ENCODE results near the gene RHOBTB1.

The RHOBTB1 gene

GRCh38 chr10:60964257-60965235 lies 20.6 kb upstream of the RHOBTB1 start:
- H3K4me1 ChIP-seq (ENCODE audit: control insufficient read depth in 1 of 2, insufficient read depth in 2 of 2, low read length in 2 of 2) = no peaks in the 10 kb centered on the region
- H3K18ac ChIP-seq (ENCODE audit: low read length) = no peak overlapping the region
- no peak overlapping the region for H3K27ac ChIP-seq (ENCODE audit: low read depth, low read length)
- H3K79me1 ChIP-seq (ENCODE audit: low read length) = peaks cover 2% of the 10 kb centered on the region
- no peak overlapping the region for H3K23ac ChIP-seq (ENCODE audit: low read length)
- no peaks in the 10 kb centered on the region for H3K9me3 ChIP-seq (ENCODE audit: insufficient read depth, low read depth, low read length)
- H3K27me3 ChIP-seq (ENCODE audit: insufficient read depth, low read length) = no peaks in the 10 kb centered on the region
- no peak overlapping the region for H3K4me3 ChIP-seq (ENCODE audit: low read depth, low read length)
- H2AFZ ChIP-seq (ENCODE audit: insufficient read depth, low read length, poor library complexity) = no peak overlapping the region
- no peak overlapping the region for H2BK120ac ChIP-seq (ENCODE audit: insufficient read depth, low read length, poor library complexity)
- H2BK5ac ChIP-seq (ENCODE audit: low read depth, low read length, poor library complexity) = no peak overlapping the region
- peak; percentile 63 to 98 for DNase-seq
- no peak overlapping the region for H2AK5ac ChIP-seq (ENCODE audit: low read length)
- no CpG with 5 or more reads among the region's 5 CpGs for WGBS (ENCODE audit: extremely low coverage, insufficient coverage, insufficient read length)
- H4K8ac ChIP-seq (ENCODE audit: low read depth, low read length) = no peak overlapping the region
- H3K9ac ChIP-seq (ENCODE audit: low read length) = no peak overlapping the region
- no peak overlapping the region for H2BK12ac ChIP-seq (ENCODE audit: low read length)
- H3K36me3 ChIP-seq (ENCODE audit: control insufficient read depth in 1 of 2, insufficient read depth in 2 of 2, low read length in 2 of 2) = no peaks in the 10 kb centered on the region
- no peak overlapping the region for H4K91ac ChIP-seq (ENCODE audit: low read depth, low read length)
- H3K14ac ChIP-seq (ENCODE audit: low read length) = no peak overlapping the region
- no peaks in the 10 kb centered on the region for H3K79me2 ChIP-seq (ENCODE audit: control insufficient read depth, insufficient read depth, low read length, poor library complexity)
- no peak overlapping the region for H3K4me2 ChIP-seq (ENCODE audit: low read length)
- no peak overlapping the region for H4K12ac ChIP-seq (ENCODE audit: low read depth, low read length)
- H3K4ac ChIP-seq (ENCODE audit: low read depth, low read length) = no peak overlapping the region

- Histone ChIP-seq H3K18ac (ENCODE audit: low read length) (no peak overlapping the region), H3K4ac (ENCODE audit: low read depth, low read length) (no peak overlapping the region), H2BK5ac (ENCODE audit: low read depth, low read length, poor library complexity) (no peak overlapping the region), H2BK12ac (ENCODE audit: low read length) (no peak overlapping the region), H3K23ac (ENCODE audit: low read length) (no peak overlapping the region), H3K27me3 (ENCODE audit: insufficient read depth, low read length) (no peaks in the 10 kb centered on the region), H3K4me1 (ENCODE audit: control insufficient read depth in 1 of 2, insufficient read depth in 2 of 2, low read length in 2 of 2) (no peaks in the 10 kb centered on the region), H4K91ac (ENCODE audit: low read depth, low read length) (no peak overlapping the region), H2AFZ (ENCODE audit: insufficient read depth, low read length, poor library complexity) (no peak overlapping the region), H3K79me1 (ENCODE audit: low read length) (peaks cover 2% of the 10 kb centered on the region), H3K4me2 (ENCODE audit: low read length) (no peak overlapping the region), H3K4me3 (ENCODE audit: low read depth, low read length) (no peak overlapping the region), H2BK120ac (ENCODE audit: insufficient read depth, low read length, poor library complexity) (no peak overlapping the region), H3K9ac (ENCODE audit: low read length) (no peak overlapping the region), H3K9me3 (ENCODE audit: insufficient read depth, low read depth, low read length) (no peaks in the 10 kb centered on the region), H3K27ac (ENCODE audit: low read depth, low read length) (peak overlapping the region; percentile 66), H4K8ac (ENCODE audit: low read depth, low read length) (no peak overlapping the region), H4K12ac (ENCODE audit: low read depth, low read length) (no peak overlapping the region), H3K14ac (ENCODE audit: low read length) (no peak overlapping the region), H3K36me3 (ENCODE audit: control insufficient read depth in 1 of 2, insufficient read depth in 2 of 2, low read length in 2 of 2) (no peaks in the 10 kb centered on the region), H2AK5ac (ENCODE audit: low read length) (no peak overlapping the region), H3K79me2 (ENCODE audit: control insufficient read depth, insufficient read depth, low read length, poor library complexity) (no peaks in the 10 kb centered on the region)
- no CpG with 5 or more reads among the region's 4 CpGs for WGBS (ENCODE audit: extremely low coverage, insufficient coverage, insufficient read length)
- DNase-seq = peak; percentile 2 to 78
Observed at GRCh38 chr10:60963441-60964256, 19.7 kb upstream of the RHOBTB1 start.

- no CpG with 5 or more reads among the region's 3 CpGs for WGBS (ENCODE audit: extremely low coverage, insufficient coverage, insufficient read length)
- Histone ChIP-seq H3K9me3 (ENCODE audit: insufficient read depth, low read depth, low read length) (no peaks in the 10 kb centered on the region), H4K91ac (ENCODE audit: low read depth, low read length) (no peak overlapping the region), H2AFZ (ENCODE audit: insufficient read depth, low read length, poor library complexity) (no peak overlapping the region), H2AK5ac (ENCODE audit: low read length) (no peak overlapping the region), H3K4me3 (ENCODE audit: low read depth, low read length) (no peak overlapping the region), H2BK5ac (ENCODE audit: low read depth, low read length, poor library complexity) (no peak overlapping the region), H3K79me1 (ENCODE audit: low read length) (peaks cover 2% of the 10 kb centered on the region), H3K4me1 (ENCODE audit: control insufficient read depth in 1 of 2, insufficient read depth in 2 of 2, low read length in 2 of 2) (no peaks in the 10 kb centered on the region), H3K27ac (ENCODE audit: low read depth, low read length) (no peak overlapping the region), H3K4me2 (ENCODE audit: low read length) (no peak overlapping the region), H3K27me3 (ENCODE audit: insufficient read depth, low read length) (no peaks in the 10 kb centered on the region), H3K14ac (ENCODE audit: low read length) (peak overlapping the region; percentile 51), H2BK12ac (ENCODE audit: low read length) (no peak overlapping the region), H2BK120ac (ENCODE audit: insufficient read depth, low read length, poor library complexity) (no peak overlapping the region), H3K4ac (ENCODE audit: low read depth, low read length) (no peak overlapping the region), H3K36me3 (ENCODE audit: control insufficient read depth in 1 of 2, insufficient read depth in 2 of 2, low read length in 2 of 2) (no peaks in the 10 kb centered on the region), H3K79me2 (ENCODE audit: control insufficient read depth, insufficient read depth, low read length, poor library complexity) (no peaks in the 10 kb centered on the region), H4K8ac (ENCODE audit: low read depth, low read length) (no peak overlapping the region), H3K23ac (ENCODE audit: low read length) (no peak overlapping the region), H3K18ac (ENCODE audit: low read length) (no peak overlapping the region), H4K12ac (ENCODE audit: low read depth, low read length) (no peak overlapping the region), H3K9ac (ENCODE audit: low read length) (no peak overlapping the region)
- DNase-seq = peak in 1 of 2 donors; percentile 43
Observed at GRCh38 chr10:60962946-60963345, 19.0 kb upstream of the RHOBTB1 start.

GRCh38 chr10:60960913-60961312 lies 16.9 kb upstream of the RHOBTB1 start:
- DNase-seq = no peak
- Histone ChIP-seq H2AK5ac (ENCODE audit: low read length) (no peak overlapping the region), H3K23ac (ENCODE audit: low read length) (no peak overlapping the region), H3K27me3 (ENCODE audit: insufficient read depth, low read length) (no peaks in the 10 kb centered on the region), H2AFZ (ENCODE audit: insufficient read depth, low read length, poor library complexity) (no peak overlapping the region), H3K4me2 (ENCODE audit: low read length) (no peak overlapping the region), H3K9ac (ENCODE audit: low read length) (no peak overlapping the region), H3K79me1 (ENCODE audit: low read length) (peaks cover 2% of the 10 kb centered on the region), H3K14ac (ENCODE audit: low read length) (no peak overlapping the region), H3K79me2 (ENCODE audit: control insufficient read depth, insufficient read depth, low read length, poor library complexity) (no peaks in the 10 kb centered on the region), H3K18ac (ENCODE audit: low read length) (no peak overlapping the region), H2BK5ac (ENCODE audit: low read depth, low read length, poor library complexity) (no peak overlapping the region), H3K36me3 (ENCODE audit: control insufficient read depth in 1 of 2, insufficient read depth in 2 of 2, low read length in 2 of 2) (no peaks in the 10 kb centered on the region), H3K4me1 (ENCODE audit: control insufficient read depth in 1 of 2, insufficient read depth in 2 of 2, low read length in 2 of 2) (no peaks in the 10 kb centered on the region), H4K12ac (ENCODE audit: low read depth, low read length) (no peak overlapping the region), H4K91ac (ENCODE audit: low read depth, low read length) (no peak overlapping the region), H3K9me3 (ENCODE audit: insufficient read depth, low read depth, low read length) (no peaks in the 10 kb centered on the region), H4K8ac (ENCODE audit: low read depth, low read length) (no peak overlapping the region), H2BK120ac (ENCODE audit: insufficient read depth, low read length, poor library complexity) (no peak overlapping the region), H2BK12ac (ENCODE audit: low read length) (no peak overlapping the region), H3K4ac (ENCODE audit: low read depth, low read length) (no peak overlapping the region), H3K4me3 (ENCODE audit: low read depth, low read length) (no peak overlapping the region), H3K27ac (ENCODE audit: low read depth, low read length) (no peak overlapping the region)
- no CpG with 5 or more reads among the region's 1 CpG for WGBS (ENCODE audit: extremely low coverage, insufficient coverage, insufficient read length)
